ENCODE measurements around the gene PTPRD.

PTPRD gene

GRCh38 chr9:9783711-9784110 is 829.1 kb downstream of the PTPRD start:
- Histone ChIP-seq H3K4me3 (ENCODE audit: low read length, poor library complexity, severe bottlenecking) (no peak overlapping the region), H3K9ac (ENCODE audit: low read depth, low read length, poor library complexity, severe bottlenecking) (no peak overlapping the region)

GRCh38 chr9:9783211-9783610 is 829.6 kb downstream of the PTPRD start:
- Histone ChIP-seq H3K4me3 (ENCODE audit: low read length, poor library complexity, severe bottlenecking) (no peak overlapping the region), H2AFZ (ENCODE audit: low read length) (no peak overlapping the region), H3K4me1 (ENCODE audit: insufficient read depth, low read length, poor library complexity, severe bottlenecking) (no peaks in the 10 kb centered on the region), H3K27me3 (ENCODE audit: insufficient read depth, low read length, poor library complexity, severe bottlenecking) (no peaks in the 10 kb centered on the region), H3K9me2 (replicated peaks; ENCODE audit: low read depth, low read length) (no peaks in the 10 kb centered on the region), H3K79me2 (ENCODE audit: insufficient read depth, low read length) (no peaks in the 10 kb centered on the region), H4K20me1 (ENCODE audit: insufficient read depth, low read length, poor library complexity, severe bottlenecking) (no peaks in the 10 kb centered on the region), H3K4me2 (ENCODE audit: low read depth, low read length, poor library complexity, severe bottlenecking) (no peak overlapping the region), H3K9ac (ENCODE audit: low read depth, low read length, poor library complexity, severe bottlenecking) (no peak overlapping the region), H3F3A (ENCODE audit: low read depth) (no peaks in the 10 kb centered on the region), H3K36me3 (ENCODE audit: insufficient read depth, low read length) (no peaks in the 10 kb centered on the region), H3K9me3 (ENCODE audit: insufficient read depth, low read depth, low read length) (no peaks in the 10 kb centered on the region)
- TF ChIP-seq CTCF (conservative IDR thresholded peaks at IDR 0.05; ENCODE audit: low read length) (no peak), EZH2phosphoT487 (IDR thresholded peaks at IDR 0.05; ENCODE audit: borderline replicate concordance) (no peak)

More at GRCh38 chr9:9783711-9784110, 829.1 kb downstream of the PTPRD start:
- H3K4me2 ChIP-seq (ENCODE audit: low read depth, low read length, poor library complexity, severe bottlenecking), result no peak overlapping the region
- no peak for TF ChIP-seq CTCF (conservative IDR thresholded peaks at IDR 0.05; ENCODE audit: low read length)
- TF ChIP-seq EZH2phosphoT487 (IDR thresholded peaks at IDR 0.05; ENCODE audit: borderline replicate concordance), result no peak
- H3K36me3 ChIP-seq (ENCODE audit: insufficient read depth, low read length), result no peaks in the 10 kb centered on the region
- H3K9me3 ChIP-seq (ENCODE audit: insufficient read depth, low read depth, low read length), result no peaks in the 10 kb centered on the region
- no peaks in the 10 kb centered on the region for H3K79me2 ChIP-seq (ENCODE audit: insufficient read depth, low read length)
- no peaks in the 10 kb centered on the region for H3F3A ChIP-seq (ENCODE audit: low read depth)
- H3K9me2 ChIP-seq (replicated peaks; ENCODE audit: low read depth, low read length), result no peaks in the 10 kb centered on the region
- H2AFZ ChIP-seq (ENCODE audit: low read length), result no peak overlapping the region
- H3K4me1 ChIP-seq (ENCODE audit: insufficient read depth, low read length, poor library complexity, severe bottlenecking), result no peaks in the 10 kb centered on the region
- no peaks in the 10 kb centered on the region for H4K20me1 ChIP-seq (ENCODE audit: insufficient read depth, low read length, poor library complexity, severe bottlenecking)
- H3K27me3 ChIP-seq (ENCODE audit: insufficient read depth, low read length, poor library complexity, severe bottlenecking), result no peaks in the 10 kb centered on the region

- no peak for TF ChIP-seq EZH2phosphoT487 (IDR thresholded peaks at IDR 0.05; ENCODE audit: borderline replicate concordance)
- no peak for TF ChIP-seq CTCF (conservative IDR thresholded peaks at IDR 0.05; ENCODE audit: low read length)
- Histone ChIP-seq H4K20me1 (ENCODE audit: insufficient read depth, low read length, poor library complexity, severe bottlenecking) (no peaks in the 10 kb centered on the region), H3F3A (ENCODE audit: low read depth) (no peaks in the 10 kb centered on the region), H3K27me3 (ENCODE audit: insufficient read depth, low read length, poor library complexity, severe bottlenecking) (no peaks in the 10 kb centered on the region), H3K4me2 (ENCODE audit: low read depth, low read length, poor library complexity, severe bottlenecking) (no peak overlapping the region), H3K36me3 (ENCODE audit: insufficient read depth, low read length) (no peaks in the 10 kb centered on the region), H3K4me1 (ENCODE audit: insufficient read depth, low read length, poor library complexity, severe bottlenecking) (no peaks in the 10 kb centered on the region), H3K4me3 (ENCODE audit: low read length, poor library complexity, severe bottlenecking) (no peak overlapping the region), H3K9me3 (ENCODE audit: insufficient read depth, low read depth, low read length) (no peaks in the 10 kb centered on the region), H2AFZ (ENCODE audit: low read length) (no peak overlapping the region), H3K79me2 (ENCODE audit: insufficient read depth, low read length) (no peaks in the 10 kb centered on the region), H3K9me2 (replicated peaks; ENCODE audit: low read depth, low read length) (no peaks in the 10 kb centered on the region), H3K9ac (ENCODE audit: low read depth, low read length, poor library complexity, severe bottlenecking) (no peak overlapping the region)
These were observed 834.5 kb downstream of the PTPRD start for GRCh38 chr9:9778293-9778692.

Measured in Loucy (cell line).